ENCODE data around the gene ARMC7.

DNA sequence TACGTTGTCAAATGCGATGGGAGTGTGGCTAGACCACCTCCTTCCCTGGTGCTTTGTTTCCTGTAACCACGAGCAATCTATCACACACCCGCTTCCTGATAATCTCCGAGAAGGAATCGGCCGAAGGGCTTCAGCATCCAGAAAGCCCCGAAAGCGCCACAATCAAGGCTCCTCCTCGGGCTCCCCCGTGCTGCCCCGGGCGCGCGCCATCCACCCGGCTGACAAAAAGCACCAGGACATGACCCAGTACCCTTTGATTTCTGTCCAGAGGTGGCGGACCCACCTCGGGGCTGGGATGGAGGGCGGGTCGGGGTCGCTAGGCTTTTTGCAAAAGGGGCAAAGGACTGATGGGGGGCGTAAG lies 743 bp upstream of the ARMC7 start:
- TF ChIP-seq, protein P1, sequence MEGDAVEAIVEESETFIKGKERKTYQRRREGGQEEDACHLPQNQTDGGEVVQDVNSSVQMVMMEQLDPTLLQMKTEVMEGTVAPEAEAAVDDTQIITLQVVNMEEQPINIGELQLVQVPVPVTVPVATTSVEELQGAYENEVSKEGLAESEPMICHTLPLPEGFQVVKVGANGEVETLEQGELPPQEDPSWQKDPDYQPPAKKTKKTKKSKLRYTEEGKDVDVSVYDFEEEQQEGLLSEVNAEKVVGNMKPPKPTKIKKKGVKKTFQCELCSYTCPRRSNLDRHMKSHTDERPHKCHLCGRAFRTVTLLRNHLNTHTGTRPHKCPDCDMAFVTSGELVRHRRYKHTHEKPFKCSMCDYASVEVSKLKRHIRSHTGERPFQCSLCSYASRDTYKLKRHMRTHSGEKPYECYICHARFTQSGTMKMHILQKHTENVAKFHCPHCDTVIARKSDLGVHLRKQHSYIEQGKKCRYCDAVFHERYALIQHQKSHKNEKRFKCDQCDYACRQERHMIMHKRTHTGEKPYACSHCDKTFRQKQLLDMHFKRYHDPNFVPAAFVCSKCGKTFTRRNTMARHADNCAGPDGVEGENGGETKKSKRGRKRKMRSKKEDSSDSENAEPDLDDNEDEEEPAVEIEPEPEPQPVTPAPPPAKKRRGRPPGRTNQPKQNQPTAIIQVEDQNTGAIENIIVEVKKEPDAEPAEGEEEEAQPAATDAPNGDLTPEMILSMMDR (conservative IDR thresholded peaks at IDR 0.05 in 1 of 2, IDR thresholded peaks at IDR 0.05 in 1 of 2; ENCODE audit: extremely low read depth in 1 of 2, insufficient read depth in 1 of 2, low read depth in 1 of 2, low read length in 2 of 2), result no peak
- no peak for TF ChIP-seq EZH2 (IDR thresholded peaks at IDR 0.05; ENCODE audit: borderline replicate concordance, low read length)
